CD14-positive monocyte (primary cell): ENCODE data around the gene RASD2. TPM values are rescaled to one million over a fixed set of nuclear protein-coding genes. Genes with fewer than 3 reads are reported as not detected.

Experiments
- DNase-seq, 3 donors: peaks; one replicate each; pipeline ENCODE4 v3.0.0-alpha.2; 2011 to 2022
- H2AFZ ChIP-seq: 2 replicates; pipeline ENCODE4 v1.6.0; 2012; ENCODE audit warnings: mild to moderate bottlenecking, low read depth, low read length, inconsistent platforms; ENCODE audit not compliant: insufficient read depth, poor library complexity, severe bottlenecking
- H3K27ac ChIP-seq, 2 donors: 1 replicate in 1 of 2; 2 replicates in 1 of 2; pipeline ENCODE4 v1.5.1; 2012 to 2013; ENCODE audit warnings: low read length in 2 of 2, control low read depth in 1 of 2, inconsistent platforms in 1 of 2, low read depth in 1 of 2, mild to moderate bottlenecking in 1 of 2
- H3K27me3 ChIP-seq, 2 donors: one replicate each; pipeline versions ENCODE4 v1.6.0 to v1.6.1; 2011 to 2013; ENCODE audit warnings: low read length in 2 of 2; ENCODE audit not compliant: control insufficient read depth in 2 of 2, insufficient read depth in 2 of 2
- H3K36me3 ChIP-seq, 2 donors: replicated peaks in 1 of 2; 1 replicate in 1 of 2; 2 replicates in 1 of 2; pipeline versions ENCODE4 v1.5.1 to v1.6.1; 2012 to 2013; ENCODE audit warnings: low read length in 2 of 2, control low read depth in 1 of 2, inconsistent platforms in 1 of 2, mild to moderate bottlenecking in 1 of 2; ENCODE audit not compliant: insufficient read depth in 2 of 2, control insufficient read depth in 1 of 2
- H3K4me1 ChIP-seq, 2 donors: 1 replicate in 1 of 2; 2 replicates in 1 of 2; pipeline versions ENCODE4 v1.5.1 to v1.6.1; 2012 to 2013; ENCODE audit warnings: low read length in 2 of 2, control low read depth in 1 of 2, inconsistent platforms in 1 of 2, mild to moderate bottlenecking in 1 of 2, moderate library complexity in 1 of 2; ENCODE audit not compliant: insufficient read depth in 2 of 2, control insufficient read depth in 1 of 2
- H3K4me2 ChIP-seq: replicated peaks from 2 replicates; pipeline ENCODE3; 2012; ENCODE audit warnings: low read length, moderate library complexity, mild to moderate bottlenecking; ENCODE audit not compliant: poor library complexity, severe bottlenecking; ENCODE audit errors: extremely low read depth
- H3K4me3 ChIP-seq, 3 experiments: fragments of 200-600 bp in 1 of 3; sonication (generic) in 1 of 3; replicated peaks in 1 of 3; 1 replicate in 2 of 3; 2 replicates in 1 of 3; pipeline ENCODE4 v1.5.1; 2011 to 2013; ENCODE audit warnings: low read length in 3 of 3, mild to moderate bottlenecking in 3 of 3, control low read depth in 2 of 3, low read depth in 2 of 3, inconsistent platforms in 1 of 3, moderate library complexity in 1 of 3
- H3K79me2 ChIP-seq: 2 replicates; pipeline ENCODE4 v1.6.0; 2012; ENCODE audit warnings: mild to moderate bottlenecking, control low read depth, inconsistent platforms, low read length, moderate library complexity; ENCODE audit not compliant: insufficient read depth
- H3K9ac ChIP-seq: 2 replicates; pipeline ENCODE4 v1.6.0; 2017; ENCODE audit warnings: low read length, mild to moderate bottlenecking; ENCODE audit not compliant: insufficient read depth, poor library complexity, severe bottlenecking
- H3K9me3 ChIP-seq, 2 donors: replicated peaks in 1 of 2; 1 replicate in 1 of 2; 2 replicates in 1 of 2; pipeline versions ENCODE4 v1.5.1 to v1.6.1; 2012 to 2013; ENCODE audit warnings: low read length in 2 of 2, control low read depth in 1 of 2; ENCODE audit not compliant: control insufficient read depth in 1 of 2, insufficient read depth in 1 of 2
- H4K20me1 ChIP-seq: 2 replicates; pipeline ENCODE4 v1.6.0; 2012; ENCODE audit warnings: mild to moderate bottlenecking, low read length, control low read depth, moderate library complexity; ENCODE audit not compliant: insufficient read depth
- H3K27ac Mint-ChIP-seq, 7 donors: one replicate each; pipeline ENCODE4 v1.8.0; 2020; ENCODE audit warnings: mild to moderate bottlenecking in 7 of 7, mixed read lengths in 7 of 7, moderate library complexity in 6 of 7, inconsistent platforms in 2 of 7
- H3K27me3 Mint-ChIP-seq, 3 donors: one replicate each; pipeline ENCODE4 v1.8.0; 2021 to 2022; ENCODE audit warnings: low read depth in 3 of 3, mild to moderate bottlenecking in 3 of 3, mixed read lengths in 3 of 3, moderate library complexity in 3 of 3, inconsistent platforms in 1 of 3
- H3K36me3 Mint-ChIP-seq, 2 donors: one replicate each; pipeline ENCODE4 v1.8.0; 2020; ENCODE audit warnings: mixed read lengths in 2 of 2, inconsistent platforms in 1 of 2, mild to moderate bottlenecking in 1 of 2
- H3K4me1 Mint-ChIP-seq: one replicate; pipeline ENCODE4 v1.8.0; 2020; ENCODE audit warnings: mild to moderate bottlenecking, mixed read lengths
- H3K4me3 Mint-ChIP-seq, 2 donors: one replicate each; pipeline ENCODE4 v1.8.0; 2020; ENCODE audit warnings: mild to moderate bottlenecking in 2 of 2, mixed read lengths in 2 of 2, moderate library complexity in 1 of 2
- H3K9me3 Mint-ChIP-seq, 7 donors: one replicate each; pipeline ENCODE4 v1.8.0; 2020 to 2022; ENCODE audit warnings: mixed read lengths in 7 of 7, mild to moderate bottlenecking in 6 of 7, moderate library complexity in 6 of 7, inconsistent platforms in 2 of 7
- CTCF ChIP-seq: fragments of 200-600 bp; IDR thresholded peaks from one replicate; pipeline ENCODE4 v1.8.0; 2022; ENCODE audit warnings: antibody characterized with exemption, mild to moderate bottlenecking
- WGBS: methylation state at CpG from one replicate; pipeline ENCODE4 v1.1.5; 2013; ENCODE audit warnings: missing lambda C conversion rate; ENCODE audit not compliant: insufficient coverage; 5-methylcytosine and 5-hydroxymethylcytosine counted together
- intact Hi-C, 2 donors: fragments of 100-400 bp; cut with micrococcal nuclease; formaldehyde crosslinking; loops; one replicate each; pipeline versions ENCODE4 v1.15.0 to v1.15.1; 2023
- polyA plus RNA-seq, 3 donors: library from polyadenylated mRNA; depleted of rRNA in 1 of 3; unstranded in 2 of 3; stranded (reverse) in 1 of 3; fragments of 300-500 nt in 2 of 3; fragments of >200 nt in 1 of 3; fragmentation: Illumina TruSeq in 2 of 3; gene quantifications; 1 replicate in 2 of 3; 2 replicates in 1 of 3; pipeline ENCODE4 v1.2.3, GENCODE V29; 2012 to 2021

The RASD2 gene
- polyA plus RNA-seq, 3 donors = 0.29 TPM; not detected in 2

GRCh38 chr22:35570686-35571194 lies 30.1 kb downstream of the RASD2 start:
- no peak overlapping the region for H3K4me2 ChIP-seq
- no peak for TF ChIP-seq CTCF
- no peaks in the 10 kb centered on the region for H3K79me2 ChIP-seq
- H3K36me3 ChIP-seq = no peaks in the 10 kb centered on the region
- no peaks in the 10 kb centered on the region for H3K9me3 ChIP-seq
- H4K20me1 ChIP-seq = no peaks in the 10 kb centered on the region
- 95% methylated on average over 9 of the region's 14 CpGs for WGBS
- no peak for DNase-seq
- Mint-ChIP-seq H3K27me3 (peaks cover 2 to 6% (median 5%) of the 10 kb centered on the region in 3 donors), H3K27ac (no peak overlapping the region), H3K4me1 (no peaks in the 10 kb centered on the region), H3K36me3 (no peaks in the 10 kb centered on the region), H3K4me3 (no peak overlapping the region), H3K9me3 (no peaks in the 10 kb centered on the region)
- H3K4me3 ChIP-seq = no peak overlapping the region
- H3K27me3 ChIP-seq = peaks cover 0 to 2% of the 10 kb centered on the region in 2 donors
- intact Hi-C loops = no loop called here
- no peaks in the 10 kb centered on the region for H3K4me1 ChIP-seq
- no peak overlapping the region for H3K27ac ChIP-seq
- no peak overlapping the region for H2AFZ ChIP-seq
- H3K9ac ChIP-seq = no peak overlapping the region

- Mint-ChIP-seq H3K36me3 (no peaks in the 10 kb centered on the region), H3K9me3 (no peaks in the 10 kb centered on the region), H3K27me3 (peaks cover 4 to 7% (median 7%) of the 10 kb centered on the region in 3 donors), H3K27ac (no peak overlapping the region), H3K4me1 (no peaks in the 10 kb centered on the region), H3K4me3 (no peak overlapping the region)
- Histone ChIP-seq H3K79me2 (no peaks in the 10 kb centered on the region), H3K9me3 (no peaks in the 10 kb centered on the region), H3K9ac (no peak overlapping the region), H3K4me1 (no peaks in the 10 kb centered on the region), H3K36me3 (no peaks in the 10 kb centered on the region), H3K4me2 (no peak overlapping the region), H4K20me1 (no peaks in the 10 kb centered on the region), H3K27ac (no peak overlapping the region), H2AFZ (no peak overlapping the region), H3K4me3 (no peak overlapping the region), H3K27me3 (peaks cover 0 to 2% of the 10 kb centered on the region in 2 donors)
- no peak for TF ChIP-seq CTCF
- DNase-seq = no peak
- intact Hi-C loops = no loop called here
- 47% methylated on average over 8 of the region's 8 CpGs for WGBS
Measured at GRCh38 chr22:35572556-35572955, 31.9 kb downstream of the RASD2 start.
